ENCODE results near the gene KLK14. TPM values are rescaled to one million over a fixed set of nuclear protein-coding genes. Genes with fewer than 3 reads are reported as not detected.

KLK14 gene
- not detected for total RNA-seq

- no peak within 1 kb of the TSS for H3K27ac ChIP-seq (ENCODE audit: low read depth, low read length)
- H3K4me1 ChIP-seq (ENCODE audit: control insufficient read depth in 3 of 3, insufficient read depth in 3 of 3, low read length in 3 of 3) = no peaks in the 10 kb centered on the region
- peaks cover 0 to 11% (median 5%) of the 10 kb centered on the region in 3 donors for H3K27me3 ChIP-seq (ENCODE audit: control insufficient read depth in 3 of 3, insufficient read depth in 3 of 3, low read length in 3 of 3)
- H3K4me3 ChIP-seq (ENCODE audit: low read length in 3 of 3) = no peak within 1 kb of the TSS
- H3K36me3 ChIP-seq (ENCODE audit: control insufficient read depth in 3 of 3, insufficient read depth in 3 of 3, low read length in 3 of 3) = no peaks in the 10 kb centered on the region
- H3K9me3 ChIP-seq (ENCODE audit: control insufficient read depth in 3 of 3, low read length in 3 of 3) = no peaks in the 10 kb centered on the region
- no peak within 1 kb of the TSS for H3K9ac ChIP-seq (ENCODE audit: low read depth in 1 of 3, low read length in 3 of 3)
Observed at GRCh38 chr19:51082611-51083010, at the start of gene KLK14. KLK14 (minus strand) TSS chr19:51082887; CDS start chr19:51082614, 273 bp downstream.

GRCh38 chr19:51131780-51132680, 49.3 kb upstream of the KLK14 start:
- H3K27ac ChIP-seq (ENCODE audit: low read depth, low read length) = peak overlapping the region; percentile 54
- H3K9me3 ChIP-seq (ENCODE audit: control insufficient read depth in 3 of 3, low read length in 3 of 3) = peaks cover 0 to 2% (median 0%) of the 10 kb centered on the region in 3 donors
- peak overlapping the region in 1 of 3 donors; percentile 30 for H3K4me3 ChIP-seq (ENCODE audit: low read length in 3 of 3)
- peaks cover 3% of the 10 kb centered on the region in 3 donors for H3K4me1 ChIP-seq (ENCODE audit: control insufficient read depth in 3 of 3, insufficient read depth in 3 of 3, low read length in 3 of 3)
- H3K9ac ChIP-seq (ENCODE audit: low read depth in 1 of 3, low read length in 3 of 3) = no peak overlapping the region
- H3K27me3 ChIP-seq (ENCODE audit: control insufficient read depth in 3 of 3, insufficient read depth in 3 of 3, low read length in 3 of 3) = peaks cover 0 to 6% (median 0%) of the 10 kb centered on the region in 3 donors
- no peaks in the 10 kb centered on the region for H3K36me3 ChIP-seq (ENCODE audit: control insufficient read depth in 3 of 3, insufficient read depth in 3 of 3, low read length in 3 of 3)

- Histone ChIP-seq H3K9ac (ENCODE audit: low read depth in 1 of 3, low read length in 3 of 3) (no peak overlapping the region), H3K4me3 (ENCODE audit: low read length in 3 of 3) (no peak overlapping the region), H3K27me3 (ENCODE audit: control insufficient read depth in 3 of 3, insufficient read depth in 3 of 3, low read length in 3 of 3) (peaks cover 0 to 18% (median 0%) of the 10 kb centered on the region in 3 donors), H3K36me3 (ENCODE audit: control insufficient read depth in 3 of 3, insufficient read depth in 3 of 3, low read length in 3 of 3) (no peaks in the 10 kb centered on the region), H3K9me3 (ENCODE audit: control insufficient read depth in 3 of 3, low read length in 3 of 3) (no peaks in the 10 kb centered on the region), H3K27ac (ENCODE audit: low read depth, low read length) (no peak overlapping the region), H3K4me1 (ENCODE audit: control insufficient read depth in 3 of 3, insufficient read depth in 3 of 3, low read length in 3 of 3) (peaks cover 3% of the 10 kb centered on the region in 3 donors)
Observed at GRCh38 chr19:51129716-51130115, 47.0 kb upstream of the KLK14 start.

GRCh38 chr19:51128227-51128626, 45.5 kb upstream of the KLK14 start:
- no peak overlapping the region for H3K9ac ChIP-seq (ENCODE audit: low read depth in 1 of 3, low read length in 3 of 3)
- peaks cover 0 to 23% (median 0%) of the 10 kb centered on the region in 3 donors for H3K27me3 ChIP-seq (ENCODE audit: control insufficient read depth in 3 of 3, insufficient read depth in 3 of 3, low read length in 3 of 3)
- H3K9me3 ChIP-seq (ENCODE audit: control insufficient read depth in 3 of 3, low read length in 3 of 3) = no peaks in the 10 kb centered on the region
- H3K4me1 ChIP-seq (ENCODE audit: control insufficient read depth in 3 of 3, insufficient read depth in 3 of 3, low read length in 3 of 3) = peaks cover 3 to 11% (median 3%) of the 10 kb centered on the region in 3 donors
- no peak overlapping the region for H3K4me3 ChIP-seq (ENCODE audit: low read length in 3 of 3)
- no peaks in the 10 kb centered on the region for H3K36me3 ChIP-seq (ENCODE audit: control insufficient read depth in 3 of 3, insufficient read depth in 3 of 3, low read length in 3 of 3)
- H3K27ac ChIP-seq (ENCODE audit: low read depth, low read length) = peak overlapping the region; percentile 28

GRCh38 chr19:51127755-51128154, 45.1 kb upstream of the KLK14 start:
- Histone ChIP-seq H3K36me3 (ENCODE audit: control insufficient read depth in 3 of 3, insufficient read depth in 3 of 3, low read length in 3 of 3) (no peaks in the 10 kb centered on the region), H3K27ac (ENCODE audit: low read depth, low read length) (peak overlapping the region; percentile 28), H3K9me3 (ENCODE audit: control insufficient read depth in 3 of 3, low read length in 3 of 3) (no peaks in the 10 kb centered on the region), H3K27me3 (ENCODE audit: control insufficient read depth in 3 of 3, insufficient read depth in 3 of 3, low read length in 3 of 3) (peaks cover 0 to 23% (median under 1%) of the 10 kb centered on the region in 3 donors), H3K9ac (ENCODE audit: low read depth in 1 of 3, low read length in 3 of 3) (no peak overlapping the region), H3K4me3 (ENCODE audit: low read length in 3 of 3) (no peak overlapping the region), H3K4me1 (ENCODE audit: control insufficient read depth in 3 of 3, insufficient read depth in 3 of 3, low read length in 3 of 3) (peaks cover 3 to 11% (median 3%) of the 10 kb centered on the region in 3 donors)

- H3K27ac ChIP-seq (ENCODE audit: low read depth, low read length) = peak overlapping the region; percentile 12
- H3K4me3 ChIP-seq (ENCODE audit: low read length in 3 of 3) = no peak overlapping the region
- H3K9ac ChIP-seq (ENCODE audit: low read depth in 1 of 3, low read length in 3 of 3) = no peak overlapping the region
- H3K36me3 ChIP-seq (ENCODE audit: control insufficient read depth in 3 of 3, insufficient read depth in 3 of 3, low read length in 3 of 3) = no peaks in the 10 kb centered on the region
- H3K27me3 ChIP-seq (ENCODE audit: control insufficient read depth in 3 of 3, insufficient read depth in 3 of 3, low read length in 3 of 3) = peaks cover 0 to 26% (median 4%) of the 10 kb centered on the region in 3 donors
- peaks cover 0 to 8% (median under 1%) of the 10 kb centered on the region in 3 donors for H3K4me1 ChIP-seq (ENCODE audit: control insufficient read depth in 3 of 3, insufficient read depth in 3 of 3, low read length in 3 of 3)
- H3K9me3 ChIP-seq (ENCODE audit: control insufficient read depth in 3 of 3, low read length in 3 of 3) = no peaks in the 10 kb centered on the region
Observed at GRCh38 chr19:51127032-51127431, 44.3 kb upstream of the KLK14 start.

- Histone ChIP-seq H3K36me3 (ENCODE audit: control insufficient read depth in 3 of 3, insufficient read depth in 3 of 3, low read length in 3 of 3) (no peaks in the 10 kb centered on the region), H3K27ac (ENCODE audit: low read depth, low read length) (peak overlapping the region; percentile 23), H3K9ac (ENCODE audit: low read depth in 1 of 3, low read length in 3 of 3) (no peak overlapping the region), H3K9me3 (ENCODE audit: control insufficient read depth in 3 of 3, low read length in 3 of 3) (no peaks in the 10 kb centered on the region), H3K4me1 (ENCODE audit: control insufficient read depth in 3 of 3, insufficient read depth in 3 of 3, low read length in 3 of 3) (peaks cover 0 to 7% (median 0%) of the 10 kb centered on the region in 3 donors), H3K4me3 (ENCODE audit: low read length in 3 of 3) (no peak overlapping the region), H3K27me3 (ENCODE audit: control insufficient read depth in 3 of 3, insufficient read depth in 3 of 3, low read length in 3 of 3) (peaks cover 0 to 26% (median 7%) of the 10 kb centered on the region in 3 donors)
Observed at GRCh38 chr19:51125421-51126075, 42.9 kb upstream of the KLK14 start.

- Histone ChIP-seq H3K4me1 (ENCODE audit: control insufficient read depth in 3 of 3, insufficient read depth in 3 of 3, low read length in 3 of 3) (peaks cover 0 to 7% (median 0%) of the 10 kb centered on the region in 3 donors), H3K9ac (ENCODE audit: low read depth in 1 of 3, low read length in 3 of 3) (no peak within 1 kb of the TSS), H3K36me3 (ENCODE audit: control insufficient read depth in 3 of 3, insufficient read depth in 3 of 3, low read length in 3 of 3) (no peaks in the 10 kb centered on the region), H3K27ac (ENCODE audit: low read depth, low read length) (peak within 1 kb of the TSS; percentile 36), H3K27me3 (ENCODE audit: control insufficient read depth in 3 of 3, insufficient read depth in 3 of 3, low read length in 3 of 3) (peaks cover 0 to 26% (median 10%) of the 10 kb centered on the region in 3 donors), H3K9me3 (ENCODE audit: control insufficient read depth in 3 of 3, low read length in 3 of 3) (no peaks in the 10 kb centered on the region), H3K4me3 (ENCODE audit: low read length in 3 of 3) (no peak within 1 kb of the TSS)
Observed at GRCh38 chr19:51124729-51125128, 42.0 kb upstream of the KLK14 start, which contains the start of gene SIGLEC9. SIGLEC9 (plus strand) TSS chr19:51124906; CDS start chr19:51124975, 69 bp downstream.

- Histone ChIP-seq H3K27me3 (ENCODE audit: control insufficient read depth in 3 of 3, insufficient read depth in 3 of 3, low read length in 3 of 3) (peaks cover 0 to 26% (median 10%) of the 10 kb centered on the region in 3 donors), H3K4me1 (ENCODE audit: control insufficient read depth in 3 of 3, insufficient read depth in 3 of 3, low read length in 3 of 3) (peaks cover 0 to 7% (median 0%) of the 10 kb centered on the region in 3 donors), H3K27ac (ENCODE audit: low read depth, low read length) (peak overlapping the region; percentile 36), H3K9me3 (ENCODE audit: control insufficient read depth in 3 of 3, low read length in 3 of 3) (no peaks in the 10 kb centered on the region), H3K9ac (ENCODE audit: low read depth in 1 of 3, low read length in 3 of 3) (no peak overlapping the region), H3K36me3 (ENCODE audit: control insufficient read depth in 3 of 3, insufficient read depth in 3 of 3, low read length in 3 of 3) (no peaks in the 10 kb centered on the region), H3K4me3 (ENCODE audit: low read length in 3 of 3) (no peak overlapping the region)
Observed at GRCh38 chr19:51124216-51124615, 41.5 kb upstream of the KLK14 start.

All from skeletal muscle tissue (tissue), 4 donors.